NCI-H460 (cell line): ENCODE data around the gene ZNF217. TPM values are rescaled to one million over a fixed set of nuclear protein-coding genes. Genes with fewer than 3 reads are reported as not detected.
"Not testable (repeated sequence)": the region's sequence is repeated elsewhere in the genome, so short reads cannot be mapped to it uniquely, and the experiment has no call there.

Experiments
- DNase-seq: peaks from one replicate; pipeline ENCODE4 v3.0.0-alpha.2; 2016; ENCODE audit warnings: low read depth; ENCODE audit errors: extremely low read depth
- polyA plus RNA-seq: library from polyadenylated mRNA; depleted of rRNA; stranded (reverse); fragments of >200 nt; gene quantifications from 2 replicates; pipeline ENCODE4 v1.2.3, GENCODE V29; 2014; cell fraction: nucleus; rRNA removed
- total RNA-seq: library from RNA; depleted of rRNA; stranded (reverse); fragments of >200 nt; shearing (Covaris generic); gene quantifications from 2 replicates; pipeline ENCODE4 v1.2.3, GENCODE V29; 2014; rRNA removed

The ZNF217 gene
- 18.7 and 22.1 TPM in 2 replicates for total RNA-seq
- polyA plus RNA-seq: 4.7 and 4.8 TPM in 2 replicates

- peak; percentile 69 for DNase-seq
Measured at GRCh38 chr20:53593466-53594007, at the start of gene ZNF217. TSS of gene ZNF217 (minus strand) at chr20:53593839. CDS start at chr20:53582826, 11,013 bp downstream.

- peak; percentile 68 for DNase-seq
Measured at GRCh38 chr20:53643031-53643832, 49.6 kb upstream of the ZNF217 start.

GRCh38 chr20:53642196-53643030, 48.8 kb upstream of the ZNF217 start:
- DNase-seq: peak; percentile 78

- no peak for DNase-seq
Measured at GRCh38 chr20:53639647-53640440, 46.2 kb upstream of the ZNF217 start.

GRCh38 chr20:53639128-53639527, 45.5 kb upstream of the ZNF217 start:
- DNase-seq: no peak

GRCh38 chr20:53637310-53637709, 43.7 kb upstream of the ZNF217 start:
- DNase-seq: not testable (repeated sequence)

GRCh38 chr20:53636540-53637097, 43.0 kb upstream of the ZNF217 start:
- DNase-seq: no peak

GRCh38 chr20:53635221-53635620, 41.6 kb upstream of the ZNF217 start:
- DNase-seq: no peak

- DNase-seq: no peak
Measured at GRCh38 chr20:53631909-53632662, 38.4 kb upstream of the ZNF217 start.

GRCh38 chr20:53629436-53629835, 35.8 kb upstream of the ZNF217 start:
- no peak for DNase-seq

- not testable (repeated sequence) for DNase-seq
Measured at GRCh38 chr20:53628758-53629157, 35.1 kb upstream of the ZNF217 start.

- no peak for DNase-seq
Measured at GRCh38 chr20:53628076-53628475, 34.4 kb upstream of the ZNF217 start.

GRCh38 chr20:53627001-53627400, 33.4 kb upstream of the ZNF217 start:
- not testable (repeated sequence) for DNase-seq

- DNase-seq: no peak
Measured at GRCh38 chr20:53626584-53626983, 32.9 kb upstream of the ZNF217 start.

- no peak for DNase-seq
Measured at GRCh38 chr20:53625311-53626129, 31.9 kb upstream of the ZNF217 start.

- DNase-seq: not testable (repeated sequence)
Measured at GRCh38 chr20:53624927-53625250, 31.2 kb upstream of the ZNF217 start.

GRCh38 chr20:53623454-53624211, 30.0 kb upstream of the ZNF217 start:
- DNase-seq: peak; percentile 85

- no peak for DNase-seq
Measured at GRCh38 chr20:53623134-53623453, 29.5 kb upstream of the ZNF217 start.
